NCI-H2081 (cell line): ENCODE measurements around the gene CREB3L2.
"Not testable (repeated sequence)": the region's sequence is repeated elsewhere in the genome, so short reads cannot be mapped to it uniquely, and the experiment has no call there.

Experiments used
- DNase-seq, 2 experiments: peaks; one replicate each; lab custom pipeline; 2025; lab: John Stamatoyannopoulos, UW

CREB3L2 gene

GRCh38 chr7:137987968-137988367, 13.9 kb downstream of the CREB3L2 start:
- DNase-seq = no peak

- no peak for DNase-seq
Observed at GRCh38 chr7:137987563-137987962, 14.3 kb downstream of the CREB3L2 start.

GRCh38 chr7:137987018-137987349, 14.9 kb downstream of the CREB3L2 start:
- DNase-seq = no peak

DNA sequence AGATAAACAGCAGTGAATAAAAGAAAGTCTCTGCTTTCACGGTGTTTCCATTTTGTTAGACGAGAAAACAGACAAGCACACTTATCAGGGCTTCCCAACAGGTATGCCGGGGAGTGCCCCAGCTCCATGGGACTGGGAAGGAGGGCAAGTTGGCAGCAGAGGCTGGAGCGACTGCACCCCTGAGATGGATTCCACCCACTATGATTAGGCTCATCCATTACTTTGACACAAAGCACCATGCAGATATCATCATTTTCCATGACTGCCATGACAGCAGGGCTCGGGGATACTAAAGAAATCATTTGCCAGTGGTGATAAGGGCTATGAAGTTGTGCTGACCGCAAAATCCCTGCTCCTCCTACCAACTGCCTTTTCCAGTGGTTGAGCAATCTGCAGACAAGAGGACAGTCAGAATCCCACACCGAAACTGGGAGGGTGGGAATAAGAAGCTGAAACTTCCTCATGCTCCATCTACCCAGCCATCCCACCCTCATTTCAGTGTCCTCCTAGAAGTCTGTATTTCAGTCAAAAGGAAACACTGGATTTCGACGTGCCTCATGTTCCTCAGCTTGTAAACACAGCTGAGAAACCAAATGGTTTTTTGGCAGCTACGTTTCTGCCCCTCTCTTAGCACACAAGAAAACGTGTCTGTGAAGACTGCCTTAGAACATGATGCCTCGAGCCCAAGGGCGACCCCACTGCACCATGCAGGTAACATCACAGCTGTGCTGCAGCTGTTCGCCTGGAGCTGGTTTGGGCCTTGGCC, 15.5 kb downstream of the CREB3L2 start:
- DNase-seq = no peak

DNA sequence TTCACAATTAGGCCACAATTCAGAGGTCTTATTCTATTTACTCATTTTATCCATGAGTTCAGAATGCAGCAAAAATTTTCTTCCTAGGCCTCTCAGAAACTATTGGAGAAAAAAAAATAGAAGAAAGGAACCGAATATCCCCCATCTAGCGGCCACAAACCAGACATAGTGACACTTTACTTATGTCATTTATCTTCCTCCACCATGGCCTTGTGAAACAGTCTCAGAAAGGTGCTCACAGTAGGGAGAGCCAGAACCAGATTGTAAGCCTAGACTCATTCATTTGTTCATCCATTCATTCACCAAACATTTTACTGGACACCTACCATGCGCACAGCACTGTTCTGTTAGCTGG, 16.0 kb downstream of the CREB3L2 start:
- DNase-seq = no peak

GRCh38 chr7:137985253-137985896, 16.5 kb downstream of the CREB3L2 start:
- DNase-seq = no peak

DNA sequence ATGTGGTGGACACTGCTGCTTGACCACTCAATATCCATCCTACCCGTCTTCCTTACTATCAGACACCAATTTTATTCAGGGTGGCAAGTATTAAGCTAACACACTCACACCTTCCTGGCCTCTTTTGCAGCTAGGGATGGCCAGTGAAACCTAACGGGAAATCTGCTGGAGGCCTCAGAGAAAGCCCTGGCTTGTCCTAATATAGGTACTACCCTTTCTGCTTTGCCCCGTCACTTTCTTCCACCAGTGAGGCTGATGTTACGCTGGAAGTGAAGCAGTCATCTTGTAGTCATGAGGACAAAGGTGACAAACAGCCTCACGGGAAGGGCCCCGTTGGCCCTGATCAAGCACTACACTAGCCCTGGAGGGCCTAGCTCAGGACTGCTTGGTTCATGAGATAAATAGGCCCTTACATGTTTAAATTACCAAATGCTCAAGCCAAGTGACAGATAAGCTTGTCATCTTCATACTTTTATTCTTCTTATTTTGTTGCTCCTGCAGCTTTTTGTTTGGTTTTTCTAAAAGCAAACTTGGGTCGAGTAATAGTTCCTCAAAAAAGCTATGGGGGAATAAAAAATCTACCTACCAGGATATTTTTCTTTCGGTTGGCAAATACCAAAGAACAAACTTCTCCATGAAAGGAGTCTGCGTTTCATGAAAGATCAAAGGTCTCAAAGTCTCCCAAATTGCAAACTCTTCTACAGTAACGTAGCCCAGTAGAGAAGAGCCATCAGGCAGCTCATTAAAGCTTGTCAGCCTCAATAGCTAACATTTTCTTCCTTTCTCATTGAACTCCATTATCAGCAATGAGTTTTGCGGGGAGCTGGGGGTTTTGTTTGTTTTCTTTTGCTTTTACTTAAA, 17.5 kb downstream of the CREB3L2 start:
- no peak for DNase-seq

- peak; percentile 32 to 80 for DNase-seq
Observed at GRCh38 chr7:137983323-137984008, 18.4 kb downstream of the CREB3L2 start.

GRCh38 chr7:137982394-137982793, 19.5 kb downstream of the CREB3L2 start:
- not testable (repeated sequence) for DNase-seq

GRCh38 chr7:137981668-137982067, 20.2 kb downstream of the CREB3L2 start:
- no peak for DNase-seq

GRCh38 chr7:137981175-137981574, 20.7 kb downstream of the CREB3L2 start:
- no peak for DNase-seq

DNA sequence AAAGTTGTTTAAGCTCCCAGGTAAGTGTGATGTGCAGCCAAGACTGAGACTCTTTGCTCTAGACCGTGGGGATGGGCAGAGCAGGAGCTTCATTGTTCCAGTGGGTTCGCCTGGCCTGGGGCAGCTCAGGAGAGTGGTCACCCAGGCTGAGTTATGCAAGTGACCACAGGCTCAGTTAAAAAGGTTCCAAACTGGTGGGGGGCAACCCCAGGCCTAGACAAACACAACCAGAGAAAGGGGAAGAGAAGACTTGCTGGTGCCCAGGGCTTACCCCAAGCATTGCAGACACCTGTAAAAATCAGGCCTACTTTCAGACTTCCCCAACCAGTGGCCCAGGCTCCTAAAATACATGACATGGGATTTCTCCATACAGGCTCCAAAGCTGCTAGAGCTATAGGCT, 21.6 kb downstream of the CREB3L2 start:
- DNase-seq = no peak

DNA sequence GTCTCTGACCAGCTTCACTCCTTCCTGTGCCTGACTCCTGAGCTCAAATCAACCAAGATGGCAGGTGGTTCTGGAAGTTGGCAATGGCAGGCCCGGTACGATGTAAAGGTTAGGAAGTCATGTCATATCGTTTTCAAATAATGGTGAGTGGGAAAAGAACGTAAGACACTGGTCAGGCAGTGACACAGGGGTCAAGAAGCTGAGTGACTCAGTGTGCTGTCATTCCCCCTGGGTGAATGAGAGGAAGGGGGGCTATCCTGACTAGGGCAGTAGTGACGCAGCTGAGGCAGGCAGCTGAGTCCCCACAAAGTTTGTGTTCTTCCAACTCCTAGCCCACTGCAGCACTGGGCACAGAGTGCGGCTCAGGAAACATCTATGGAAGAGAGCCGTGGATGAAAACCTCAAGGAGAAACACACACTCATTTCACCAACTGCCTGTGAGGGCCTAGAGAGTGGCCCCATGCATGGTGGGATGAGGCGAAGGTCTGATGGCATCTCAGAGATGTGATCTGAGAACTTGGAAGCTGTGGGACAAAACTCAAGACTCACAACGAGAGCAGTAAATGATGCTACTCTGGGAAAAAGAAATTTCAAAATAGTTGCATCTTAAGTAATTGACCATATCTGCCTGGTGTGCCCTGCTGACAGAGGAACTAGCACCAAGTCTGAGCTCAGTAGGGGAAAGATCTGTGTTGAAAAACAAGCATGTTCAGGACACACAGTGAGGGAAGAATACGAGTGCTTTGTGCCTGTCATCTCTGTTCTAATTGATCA, 23.2 kb downstream of the CREB3L2 start:
- no peak for DNase-seq

- DNase-seq = no peak
Observed at GRCh38 chr7:137977173-137977572, 24.7 kb downstream of the CREB3L2 start.

GRCh38 chr7:137976696-137977095, 25.2 kb downstream of the CREB3L2 start:
- DNase-seq = no peak

- DNase-seq = no peak
Observed at GRCh38 chr7:137976232-137976631, 25.7 kb downstream of the CREB3L2 start.

- no peak for DNase-seq
Observed at GRCh38 chr7:137975768-137976167, 26.1 kb downstream of the CREB3L2 start.

- no peak for DNase-seq
Observed at GRCh38 chr7:137975221-137975620, 26.7 kb downstream of the CREB3L2 start.

- DNase-seq = no peak
Observed at GRCh38 chr7:137974766-137975165, 27.1 kb downstream of the CREB3L2 start.

DNA sequence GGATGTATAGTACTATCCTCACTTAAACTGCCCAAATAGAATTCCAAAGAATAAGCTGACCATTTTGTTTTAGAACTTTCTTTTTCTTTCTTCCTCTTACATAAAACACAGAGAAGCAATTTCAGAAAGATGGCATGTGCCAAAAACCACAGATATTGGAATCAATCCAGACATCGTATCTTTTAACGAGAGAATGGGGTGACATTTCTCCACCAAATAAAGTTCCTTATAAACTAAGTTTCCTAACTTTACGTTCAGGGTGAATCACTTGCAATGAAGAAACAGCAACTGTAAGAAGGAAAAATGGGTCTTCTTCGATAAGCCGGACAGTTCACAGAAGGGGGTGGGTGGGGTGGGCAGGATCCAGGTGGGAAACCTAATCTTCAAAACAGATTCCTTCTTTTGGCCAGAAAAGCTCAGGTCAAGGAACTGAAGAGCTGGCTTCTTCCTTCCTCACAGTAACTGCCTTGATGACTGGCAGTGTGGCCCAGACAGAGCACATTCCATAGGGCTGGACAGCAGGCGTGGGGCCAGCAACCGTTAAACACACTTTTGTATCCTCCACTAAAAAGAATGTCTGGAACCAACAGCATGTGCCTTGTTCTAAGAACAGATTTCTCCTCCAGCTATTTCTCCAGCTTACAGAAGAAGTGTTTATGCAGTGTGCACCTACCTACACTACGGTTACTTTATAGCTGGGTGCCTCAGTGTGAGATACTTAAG, 31.5 kb downstream of the CREB3L2 start:
- no peak for DNase-seq

DNA sequence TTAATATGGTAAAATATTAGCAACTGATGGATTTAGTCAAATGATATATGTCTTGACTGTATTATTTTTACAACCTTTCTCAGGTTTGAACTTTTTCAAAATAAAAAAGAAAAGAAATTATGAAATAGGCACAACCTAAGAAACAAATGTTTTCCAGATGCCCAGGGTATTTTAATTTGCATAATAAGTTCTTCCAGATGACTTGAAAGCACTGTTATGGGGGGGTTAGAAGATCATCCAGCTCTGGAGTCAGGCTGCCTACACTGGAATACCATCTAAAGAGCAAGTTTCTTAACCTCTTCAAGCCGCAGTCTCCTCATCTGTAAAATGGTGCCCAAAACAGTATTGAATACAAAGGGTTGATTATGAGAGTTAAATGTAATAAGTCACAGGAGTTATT, 32.1 kb downstream of the CREB3L2 start:
- no peak for DNase-seq
